HG03175 (cell line): ENCODE measurements around the gene FAM120A.
A peak's percentile ranks its signal among the peaks of the same experiment; 100 is the strongest.

Experiments
- ATAC-seq: cut with Tn5 transposase; IDR thresholded peaks from one replicate; pipeline ENCODE4 v1.9.1; 2021; ENCODE audit warnings: mild to moderate bottlenecking, moderate library complexity; ENCODE audit not compliant: unreplicated experiment

Gene FAM120A

DNA sequence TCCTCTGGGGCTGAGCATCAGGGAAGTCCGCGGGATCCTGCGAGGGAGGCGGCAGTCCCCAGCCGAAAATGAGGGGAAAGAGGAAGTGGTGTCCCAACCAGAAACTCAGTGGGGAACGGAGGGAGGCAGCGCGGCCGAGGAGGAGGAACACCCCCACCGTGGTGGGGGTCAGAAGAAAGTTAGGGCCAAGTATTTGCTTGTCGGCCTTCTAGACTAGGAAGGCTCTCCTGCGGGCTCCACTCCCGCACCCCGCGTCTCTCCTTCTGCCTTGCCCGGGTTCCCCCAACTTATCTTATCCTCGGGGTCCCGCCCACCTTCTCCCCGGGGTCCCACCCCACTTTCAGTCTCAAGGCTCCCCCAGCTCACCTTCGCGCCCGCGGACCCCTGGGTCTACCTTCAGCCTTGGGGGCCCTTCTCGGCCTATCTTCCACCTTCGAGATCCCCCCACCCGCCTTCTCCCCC, 124.3 kb downstream of the FAM120A start:
- peak; percentile 37 for ATAC-seq

DNA sequence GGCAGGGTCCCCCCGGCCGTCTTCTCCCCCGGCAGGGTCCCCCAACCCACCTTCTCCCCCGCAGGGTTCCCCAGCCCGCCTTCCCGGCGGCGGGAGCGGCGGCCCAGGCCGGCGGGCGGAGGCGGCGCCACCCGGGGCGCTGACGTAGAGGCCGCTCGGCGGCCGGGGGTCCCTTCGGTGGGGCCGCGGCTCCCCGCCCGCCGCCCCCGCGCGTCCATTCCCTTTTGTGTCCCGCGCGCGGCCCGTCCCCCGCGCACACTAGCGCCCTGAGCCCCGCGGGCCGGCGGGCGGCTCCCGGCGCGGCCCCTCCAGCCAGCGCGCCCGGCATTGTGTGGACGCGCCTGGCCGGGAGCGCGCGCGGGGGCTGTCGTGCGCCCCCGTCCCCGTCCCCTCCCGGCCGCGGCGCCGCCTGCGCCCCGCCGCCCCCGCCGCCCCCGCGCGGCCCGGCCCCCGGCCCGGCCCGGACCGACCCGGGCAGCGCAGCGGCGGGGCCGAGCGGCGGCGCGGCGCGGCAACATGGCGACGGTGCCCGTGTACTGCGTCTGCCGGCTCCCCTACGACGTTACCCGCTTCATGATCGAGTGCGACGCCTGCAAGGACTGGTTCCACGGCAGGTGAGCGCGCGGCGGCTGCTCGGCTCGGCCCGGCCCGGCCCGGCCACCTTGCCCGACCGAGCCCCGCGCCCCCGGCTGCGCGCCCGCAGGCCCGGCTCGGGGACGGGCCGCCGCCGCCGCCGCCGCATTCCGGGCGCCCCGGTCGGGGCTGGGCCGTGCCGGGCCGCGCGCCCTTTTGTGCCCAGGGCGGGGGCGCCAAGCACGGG, 125.0 kb downstream of the FAM120A start, which contains the start of gene PHF2:
TSS of gene PHF2 (plus strand) at position 327 of the 820 bp plus-strand sequence. CDS start at position 517, 190 bp downstream.
- peak; percentile 40 for ATAC-seq

DNA sequence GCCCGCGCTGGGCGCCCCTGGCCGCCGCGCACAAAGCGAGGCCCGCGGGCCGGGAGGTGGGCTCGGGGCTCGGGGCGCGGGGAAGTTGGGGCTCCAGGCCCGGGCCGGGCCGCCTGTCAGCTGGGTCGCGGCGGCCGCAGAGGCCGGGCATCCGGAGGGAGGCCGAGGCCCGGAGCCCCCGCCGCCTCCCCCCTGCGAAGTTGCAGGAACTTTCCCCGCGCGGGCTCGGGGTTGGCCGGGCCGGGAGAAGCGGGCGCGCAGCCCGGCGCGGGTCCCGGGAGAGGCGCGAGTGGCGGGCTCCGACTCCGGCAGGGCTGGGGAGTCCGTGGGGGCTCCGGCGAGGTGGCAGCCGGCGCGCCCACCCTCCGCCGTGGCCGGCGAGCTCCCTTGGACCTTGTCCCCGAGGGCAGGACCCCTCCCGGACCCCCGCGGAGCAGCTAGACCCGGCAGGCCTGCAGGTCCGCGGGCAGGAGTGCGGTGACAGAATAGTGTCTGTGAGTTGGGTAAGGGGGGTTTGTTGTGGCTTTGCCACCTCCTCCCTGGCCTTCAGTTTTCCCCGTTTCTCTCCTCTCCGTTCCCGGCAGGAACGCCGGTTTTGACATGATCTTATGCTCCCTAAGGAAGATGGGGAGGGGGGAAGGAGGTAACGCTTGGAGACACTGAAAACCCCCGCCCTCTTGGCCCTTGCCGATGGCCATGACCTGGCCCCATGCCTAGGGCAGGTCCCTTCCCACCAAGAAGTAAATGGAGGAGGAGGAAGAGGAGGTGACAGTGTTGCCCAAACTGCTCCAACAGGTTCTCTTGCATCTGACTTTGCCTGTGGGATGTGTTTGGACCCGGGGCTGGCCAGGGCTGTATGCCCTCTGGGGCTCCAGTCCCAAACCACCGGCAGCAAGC, 125.8 kb downstream of the FAM120A start:
- peak; percentile 19 for ATAC-seq

DNA sequence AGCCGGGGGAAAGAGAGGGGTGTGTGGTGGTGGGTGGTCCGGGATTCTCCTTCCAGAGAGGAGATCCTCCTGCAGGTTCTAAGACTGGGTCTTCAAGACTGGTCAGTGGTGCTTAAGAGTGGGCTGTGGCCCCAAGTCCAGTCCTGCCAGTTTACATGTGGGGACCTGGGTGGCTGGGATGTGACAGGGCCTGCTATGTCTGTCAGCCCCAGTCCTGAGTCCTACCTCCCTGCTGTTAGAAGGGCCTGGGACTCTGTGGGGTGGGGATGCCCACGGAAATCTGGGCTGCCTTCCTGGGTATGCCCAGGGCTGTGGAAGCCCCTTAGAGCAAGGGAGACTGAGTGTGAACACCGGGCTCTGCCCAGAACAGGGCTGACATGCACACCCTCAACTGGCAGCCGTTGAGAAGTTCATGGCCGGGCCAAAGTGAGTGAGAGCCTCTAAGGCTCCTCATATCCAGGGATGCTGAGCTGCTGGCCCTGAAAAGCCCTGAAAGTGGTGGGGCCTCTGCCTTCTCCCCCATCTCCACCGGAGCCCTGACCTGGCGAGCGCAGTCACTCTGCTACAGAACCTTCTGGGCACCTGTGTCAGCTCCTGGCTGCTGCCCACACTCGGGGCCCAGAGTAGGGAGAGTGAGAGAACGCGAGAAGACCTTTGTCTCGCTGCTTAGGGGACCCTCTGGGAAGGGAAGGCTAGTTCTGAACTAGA, 126.6 kb downstream of the FAM120A start:
- ATAC-seq: no peak

DNA sequence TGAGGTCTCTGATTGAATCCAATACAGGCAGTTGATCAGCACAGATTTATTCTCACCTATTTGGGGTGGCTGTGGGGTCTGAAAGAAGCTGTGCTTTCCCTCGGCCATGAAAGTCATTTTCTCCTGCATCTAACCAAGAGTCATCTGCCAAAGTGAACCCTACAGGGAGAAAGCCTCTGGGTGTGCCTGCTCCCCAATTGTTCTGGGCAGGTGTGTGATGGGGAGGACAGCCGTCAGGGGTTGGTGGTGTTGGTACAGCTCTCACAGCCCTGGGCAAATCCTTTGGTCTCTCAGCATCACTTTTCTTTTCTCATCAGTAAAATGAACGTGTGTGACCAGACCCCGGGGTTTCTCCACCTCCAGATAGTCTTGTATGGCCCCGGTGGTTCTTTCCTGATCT, 127.4 kb downstream of the FAM120A start:
- ATAC-seq: no peak

DNA sequence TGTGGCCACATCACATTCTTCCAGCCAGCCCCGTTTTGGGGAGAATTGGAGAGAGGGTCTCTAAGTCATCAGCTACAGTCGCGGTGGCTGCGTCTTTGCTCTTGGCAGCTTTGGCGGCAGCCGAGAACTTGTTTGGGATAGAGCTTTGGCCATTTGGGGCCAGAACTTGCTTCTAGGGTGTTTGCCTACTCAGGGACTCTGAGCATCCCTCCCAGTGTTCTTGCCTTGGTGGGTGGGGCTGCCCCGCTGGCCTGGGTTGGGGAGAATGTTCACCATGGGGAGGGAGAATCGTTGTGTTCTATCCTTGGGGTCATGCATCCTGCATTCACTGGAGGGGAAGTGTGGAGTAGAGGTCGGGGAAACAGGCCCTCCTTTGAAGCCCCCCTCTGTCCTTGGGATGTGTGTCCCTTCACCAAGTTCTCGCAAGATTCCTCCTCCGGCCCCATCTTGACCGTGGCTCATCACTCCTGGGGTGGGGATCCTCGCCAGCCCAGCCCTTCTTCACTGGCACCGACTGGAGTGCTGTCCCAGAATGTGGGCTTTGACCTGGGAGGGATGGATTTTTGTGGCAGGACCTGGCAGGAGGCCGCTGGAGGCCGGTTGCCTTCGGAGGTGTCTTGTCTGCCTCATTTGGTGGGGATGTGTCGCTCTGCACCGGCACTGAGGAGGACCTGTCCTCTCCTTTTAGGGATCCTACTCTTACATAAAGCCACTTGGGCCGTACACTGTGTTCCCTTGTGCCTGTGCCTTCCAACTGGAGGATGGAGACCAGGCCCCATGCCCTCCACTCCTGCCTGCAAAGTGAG, 128.4 kb downstream of the FAM120A start:
- no peak for ATAC-seq

DNA sequence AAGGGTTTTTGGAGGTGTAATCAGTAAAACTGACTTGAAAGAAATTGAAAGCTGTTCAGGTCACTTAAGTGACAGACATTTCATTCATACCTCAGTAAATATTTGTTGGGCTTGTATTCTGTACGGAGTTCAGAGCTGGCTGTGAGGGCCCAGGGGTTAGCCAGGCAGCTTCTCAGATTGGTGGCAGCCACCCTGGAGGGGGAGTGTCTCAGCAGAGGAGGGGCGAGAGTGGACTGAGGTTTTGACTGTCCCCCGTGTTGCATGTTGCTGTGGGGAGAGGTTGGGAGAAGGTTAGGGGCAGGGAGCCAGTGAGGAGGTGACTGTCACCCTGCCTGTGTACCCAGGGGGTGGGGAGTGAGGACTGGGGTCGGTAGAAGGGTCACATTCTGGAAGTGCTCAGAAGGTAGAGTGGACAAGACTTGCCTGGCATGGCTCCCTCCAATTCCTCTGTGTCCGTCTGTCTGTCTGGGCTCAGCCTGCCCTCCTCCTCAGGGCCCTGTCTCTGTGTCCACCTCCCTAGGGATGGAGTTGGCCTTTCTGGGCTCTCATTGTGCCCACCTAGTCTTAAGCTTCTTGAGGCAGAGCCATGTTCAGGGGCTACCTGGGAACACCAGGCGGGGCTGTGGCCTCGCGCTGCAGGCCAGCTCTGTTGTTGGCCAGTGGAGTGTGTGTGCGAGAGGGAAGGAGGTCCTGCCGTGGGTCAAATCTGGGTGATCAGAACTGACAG, 129.3 kb downstream of the FAM120A start:
- ATAC-seq: no peak

DNA sequence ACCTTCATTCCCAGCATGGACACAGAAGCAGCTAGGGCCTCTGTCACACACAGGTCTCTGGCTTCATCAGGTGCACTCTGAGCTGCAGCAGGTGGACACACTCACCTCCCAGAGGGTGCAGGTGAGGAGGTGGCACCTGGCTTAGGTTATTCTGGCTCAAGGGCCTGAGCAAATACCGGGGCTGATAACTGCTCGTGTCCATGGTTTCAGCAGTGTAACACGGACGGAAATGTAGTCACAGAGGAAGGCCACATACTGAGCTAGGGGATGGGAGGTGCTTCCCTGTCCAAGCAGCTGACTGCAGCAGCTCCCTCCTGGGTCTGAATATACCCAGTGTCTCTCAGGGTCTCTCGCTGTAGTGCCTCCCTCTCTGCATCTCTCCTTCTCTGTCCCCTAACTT, 130.6 kb downstream of the FAM120A start:
- ATAC-seq: no peak

DNA sequence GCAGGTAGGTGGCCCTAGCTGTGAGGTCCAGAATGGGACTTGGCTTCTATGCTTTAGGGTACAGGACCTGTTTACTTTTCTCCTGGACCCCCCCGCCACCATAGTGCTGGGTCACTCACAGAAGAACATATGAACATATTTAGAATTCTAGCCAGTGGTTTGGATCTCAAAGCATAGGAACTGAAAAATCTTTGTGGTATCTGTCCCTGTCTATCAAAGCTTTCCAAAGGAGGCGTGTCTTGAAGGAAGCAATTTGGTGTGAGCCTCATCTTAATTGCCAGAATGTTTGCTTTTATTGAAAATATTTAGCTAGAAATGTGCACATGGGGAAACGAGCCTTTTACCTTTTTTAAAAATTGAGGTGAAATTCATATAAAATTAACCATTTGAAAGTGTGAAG, 131.1 kb downstream of the FAM120A start:
- ATAC-seq: no peak

DNA sequence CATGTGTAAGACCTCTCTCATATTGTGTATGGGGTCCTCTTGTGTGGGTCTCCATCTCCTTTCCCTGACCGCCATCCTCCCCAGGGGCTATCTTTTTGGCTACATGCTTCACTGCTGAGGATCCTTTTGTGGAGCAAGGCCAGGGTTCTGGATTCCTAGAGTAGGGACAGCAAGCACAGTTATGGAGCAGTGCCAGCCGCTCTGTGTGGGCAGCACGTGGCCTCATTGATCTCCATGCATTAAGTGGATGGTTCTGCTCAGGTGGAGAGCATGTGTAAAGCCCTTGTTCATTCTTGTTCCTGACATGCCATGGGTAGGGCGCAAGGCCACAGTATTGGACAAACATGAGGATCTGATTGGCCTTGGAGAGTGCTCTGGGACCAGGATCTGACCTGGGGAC, 133.8 kb downstream of the FAM120A start:
- no peak for ATAC-seq

DNA sequence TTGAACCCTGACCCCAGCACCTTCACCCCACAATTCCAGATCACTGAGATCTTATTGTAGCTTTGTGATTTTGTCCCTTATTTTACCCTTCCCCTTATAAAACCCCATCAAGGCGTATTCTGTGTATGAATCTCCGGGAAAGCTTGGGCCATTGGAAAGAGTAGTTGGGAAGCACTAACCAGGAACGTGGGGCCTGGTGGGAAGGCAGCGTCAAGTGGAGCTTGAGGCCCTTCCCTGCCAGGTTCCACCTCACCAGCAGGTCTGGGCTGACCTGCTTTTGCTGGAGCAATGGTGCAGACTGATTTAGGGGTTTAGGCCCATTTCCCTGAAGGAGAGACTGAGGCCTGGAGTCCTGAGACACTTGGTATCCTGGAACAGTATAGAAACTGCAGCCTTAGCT, 134.2 kb downstream of the FAM120A start:
- ATAC-seq: no peak

DNA sequence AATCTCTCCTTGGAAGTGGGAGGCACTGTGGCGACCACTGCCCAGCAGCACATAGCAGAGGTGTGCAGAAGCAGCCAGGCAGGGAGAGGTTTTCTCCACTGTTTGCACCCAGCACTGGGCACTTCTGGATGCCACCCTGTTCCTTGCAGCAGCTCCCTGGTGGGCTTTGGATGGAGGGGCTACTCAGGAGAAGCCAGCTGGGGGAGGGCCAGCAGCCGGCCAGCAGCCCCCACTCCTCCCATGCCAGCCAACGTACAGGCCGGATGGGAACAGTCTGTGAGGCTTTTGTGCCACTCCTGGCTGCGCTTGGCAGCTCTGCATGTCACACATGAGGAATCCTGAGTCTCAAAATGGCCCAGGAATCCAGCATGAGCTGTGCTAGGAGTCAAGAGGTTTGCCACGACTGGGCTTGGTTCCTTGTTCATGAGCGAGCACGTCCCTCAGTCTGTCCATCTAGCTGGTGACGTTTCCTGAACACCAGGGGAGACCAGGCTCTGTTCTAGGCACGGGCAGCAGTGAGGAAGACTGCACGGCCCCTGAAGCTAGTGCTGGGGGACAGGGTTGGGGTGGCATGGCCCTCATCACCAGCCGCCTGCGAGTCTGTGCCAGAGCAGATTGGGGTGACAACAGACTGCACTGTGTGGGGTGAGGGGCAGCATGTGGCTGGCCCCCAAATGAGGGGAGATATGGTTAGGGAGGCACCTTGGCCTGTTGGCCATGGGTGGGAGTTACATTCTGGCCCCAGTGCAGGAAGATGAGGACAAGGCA, 135.0 kb downstream of the FAM120A start:
- ATAC-seq: no peak

DNA sequence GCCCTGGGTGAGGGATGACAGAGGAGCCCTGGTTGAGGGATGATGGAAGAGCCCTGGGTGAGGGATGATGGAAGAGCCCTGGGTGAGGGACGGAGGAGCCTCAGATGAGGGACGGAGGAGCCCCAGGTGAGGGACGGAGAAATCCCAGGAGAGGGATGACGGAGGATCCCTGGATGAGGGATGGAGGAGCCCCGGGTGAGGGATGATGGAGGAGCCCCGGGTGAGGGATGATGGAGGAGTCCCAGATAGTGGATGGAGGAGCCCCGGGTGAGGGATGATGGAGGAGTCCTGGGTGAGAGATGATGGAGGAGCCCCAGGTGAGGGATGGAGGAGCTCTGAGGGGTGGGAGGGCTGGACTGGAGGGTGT, 135.8 kb downstream of the FAM120A start:
- no peak for ATAC-seq

DNA sequence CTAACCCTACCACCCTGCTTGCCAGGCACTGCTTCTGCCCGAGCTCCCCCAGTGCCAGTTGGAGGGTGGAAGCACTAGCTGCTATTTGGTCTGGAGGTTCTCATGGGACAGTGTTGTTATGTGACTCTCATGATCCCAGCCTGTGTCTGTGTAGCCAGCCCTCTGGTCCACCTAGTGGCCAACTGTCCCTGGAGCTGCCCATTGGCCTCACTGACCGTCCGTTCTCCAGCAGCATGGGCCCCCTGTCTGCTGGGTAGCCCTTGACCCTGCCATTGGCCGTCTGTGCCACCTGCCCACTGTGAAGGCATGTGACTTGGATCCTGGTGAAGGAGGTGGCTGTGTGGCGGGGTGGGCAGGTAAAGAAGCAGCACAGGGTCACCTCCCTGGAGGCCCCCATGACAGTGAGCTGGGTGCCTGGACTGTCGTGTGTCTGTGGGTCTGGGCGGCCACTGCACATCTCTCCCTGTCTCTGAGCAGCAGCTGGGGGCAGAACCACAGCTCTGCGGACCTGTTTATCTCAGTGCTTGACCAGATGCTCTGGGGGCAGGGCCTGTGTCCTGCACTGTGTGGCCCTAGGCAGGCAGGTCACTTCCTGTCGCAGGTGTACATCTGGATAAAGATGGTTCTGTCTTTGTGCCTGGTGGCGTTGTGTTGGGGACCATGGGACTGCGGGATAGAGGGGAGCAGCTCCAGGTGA, 136.3 kb downstream of the FAM120A start:
- no peak for ATAC-seq

DNA sequence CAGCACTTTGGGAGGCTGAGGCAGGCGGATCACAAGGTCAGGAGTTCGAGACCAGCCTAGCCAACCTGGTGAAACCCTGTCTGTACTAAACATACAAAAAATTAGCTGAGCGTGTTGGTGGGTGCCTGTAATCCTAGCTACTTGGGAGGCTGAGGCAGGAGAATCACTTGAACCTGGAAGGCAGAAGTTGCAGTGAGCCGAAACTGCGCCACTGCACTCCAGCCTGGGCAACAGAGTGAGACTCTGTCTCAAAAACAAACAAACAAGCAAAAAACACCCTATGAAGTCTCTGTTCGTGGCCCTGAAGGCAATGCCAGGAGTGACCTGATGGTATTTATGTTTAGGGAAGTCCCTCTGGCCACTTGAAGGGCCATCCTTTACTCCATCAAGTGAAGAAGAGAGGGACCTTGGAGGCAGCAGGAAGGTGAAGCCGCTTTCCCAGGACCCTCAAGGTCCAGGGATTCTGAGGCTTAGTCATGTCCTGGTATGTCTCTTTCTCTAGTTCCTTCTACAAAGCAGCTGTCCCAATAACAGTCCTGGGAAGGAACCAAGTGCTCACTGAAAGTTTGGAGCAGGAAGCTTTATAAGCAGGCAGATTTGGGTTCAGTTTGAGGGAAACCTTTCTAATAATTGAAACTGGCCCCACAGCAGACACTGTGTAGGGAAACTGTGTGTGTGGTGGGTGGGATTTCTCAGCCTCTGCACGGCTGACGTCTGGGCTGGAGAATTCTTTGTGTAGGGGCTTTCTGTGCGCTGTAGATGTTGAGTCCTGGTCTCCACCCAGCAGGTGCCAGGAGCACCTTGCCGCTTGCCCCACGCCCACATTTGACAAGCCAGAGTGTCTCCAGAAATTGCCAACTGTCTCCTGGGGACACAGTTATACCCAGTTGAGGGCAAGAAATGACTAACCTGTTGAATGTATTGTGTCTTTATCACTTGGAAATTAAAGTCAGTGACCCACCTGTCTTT, 137.4 kb downstream of the FAM120A start:
- ATAC-seq: no peak

DNA sequence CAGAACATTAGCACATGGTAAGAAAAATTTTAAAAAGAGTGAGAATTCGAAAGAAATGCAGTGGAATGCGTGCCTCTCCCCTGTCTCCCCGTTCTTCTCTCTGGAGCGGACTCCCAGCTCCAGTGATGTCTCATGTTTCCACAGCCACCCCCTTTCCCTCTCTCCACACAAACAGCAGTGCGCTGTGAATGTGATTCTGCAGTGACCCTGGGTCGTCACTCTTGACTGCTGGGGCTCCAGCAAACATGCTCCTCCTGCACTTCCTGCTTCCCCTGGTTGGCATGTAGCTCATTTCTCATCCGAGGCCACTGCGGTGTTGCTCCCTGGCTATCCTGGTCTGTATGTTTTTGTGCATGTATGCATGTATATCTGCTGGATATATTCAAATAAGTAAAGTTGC, 138.2 kb downstream of the FAM120A start:
- no peak for ATAC-seq

DNA sequence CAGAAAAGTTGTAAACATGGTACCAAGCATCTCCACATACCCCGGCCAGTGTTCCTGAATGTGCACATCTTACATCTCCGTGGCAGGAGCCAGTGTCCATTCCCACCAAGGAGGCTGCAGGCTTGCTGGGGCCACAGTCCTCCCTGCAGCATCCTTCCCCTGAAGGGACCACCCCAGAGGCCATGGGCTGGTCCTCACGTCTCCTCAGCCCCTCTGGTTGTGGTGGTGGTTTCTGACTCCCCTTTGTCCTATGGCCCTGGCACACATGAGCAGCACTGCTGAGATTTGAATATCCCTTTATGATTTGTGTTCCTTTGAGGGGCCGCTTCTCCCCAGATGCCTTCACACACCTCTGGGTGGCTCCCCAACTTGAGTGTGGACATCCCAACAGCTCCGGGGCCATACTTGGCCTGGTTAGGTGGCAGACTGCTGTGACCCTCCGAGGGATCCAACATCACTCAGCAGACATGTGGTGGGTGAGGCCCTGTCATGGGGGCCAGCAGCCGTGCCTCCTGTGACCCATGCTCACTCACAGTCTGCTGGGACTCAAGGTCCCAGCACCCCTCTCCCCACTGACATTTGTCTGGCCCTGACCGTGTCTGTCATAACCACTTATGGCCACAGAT, 139.2 kb downstream of the FAM120A start:
- no peak for ATAC-seq
